H9 (cell line): ENCODE results near the gene RBM33. TPM values are rescaled to one million over a fixed set of nuclear protein-coding genes. Genes with fewer than 3 reads are reported as not detected.

Source experiments
- DNase-seq: peaks from one replicate; pipeline ENCODE4 v3.0.0-alpha.2; 2017
- H2AFZ ChIP-seq: one replicate; pipeline ENCODE4 v1.6.1; 2013; ENCODE audit warnings: mild to moderate bottlenecking, low read length, control low read depth, moderate library complexity
- H2AK5ac ChIP-seq: 2 replicates; pipeline ENCODE4 v1.6.1; 2013; ENCODE audit warnings: low read length, control low read depth, mixed read lengths; ENCODE audit not compliant: insufficient read length
- H2BK120ac ChIP-seq: one replicate; pipeline ENCODE4 v1.6.1; 2013; ENCODE audit warnings: low read depth, mild to moderate bottlenecking, low read length, control low read depth, inconsistent platforms; ENCODE audit not compliant: poor library complexity, severe bottlenecking
- H2BK12ac ChIP-seq: 2 replicates; pipeline ENCODE4 v1.6.1; 2013; ENCODE audit warnings: low read length, control low read depth, mixed read lengths, low read depth; ENCODE audit not compliant: insufficient read length
- H2BK15ac ChIP-seq: 2 replicates; pipeline ENCODE4 v1.6.1; 2013; ENCODE audit warnings: low read depth, low read length, control low read depth
- H2BK20ac ChIP-seq: one replicate; pipeline ENCODE4 v1.6.1; 2013; ENCODE audit warnings: low read depth, mild to moderate bottlenecking, low read length, control low read depth, inconsistent platforms; ENCODE audit not compliant: poor library complexity, severe bottlenecking
- H2BK5ac ChIP-seq: 2 replicates; pipeline ENCODE4 v1.6.1; 2013; ENCODE audit warnings: low read length, control low read depth, mixed read lengths; ENCODE audit not compliant: insufficient read length
- H3K14ac ChIP-seq: 2 replicates; pipeline ENCODE4 v1.6.1; 2013; ENCODE audit warnings: low read length, control low read depth; ENCODE audit not compliant: insufficient read depth
- H3K18ac ChIP-seq: 2 replicates; pipeline ENCODE4 v1.6.1; 2013; ENCODE audit warnings: low read depth, mild to moderate bottlenecking, mixed read lengths, low read length, control low read depth; ENCODE audit not compliant: insufficient read length
- H3K23ac ChIP-seq: 2 replicates; pipeline ENCODE4 v1.6.1; 2013; ENCODE audit warnings: low read length, control low read depth, mixed read lengths, low read depth; ENCODE audit not compliant: insufficient read length
- H3K23me2 ChIP-seq: 2 replicates; pipeline ENCODE4 v1.6.1; 2013; ENCODE audit warnings: low read depth, mild to moderate bottlenecking, mixed read lengths, low read length, control low read depth; ENCODE audit not compliant: insufficient read length, poor library complexity, severe bottlenecking
- H3K27ac ChIP-seq: 2 replicates; pipeline ENCODE4 v1.5.1; 2013; ENCODE audit warnings: low read length, control low read depth, mixed read lengths, low read depth; ENCODE audit not compliant: insufficient read length
- H3K27me3 ChIP-seq: 2 replicates; pipeline ENCODE4 v1.6.1; 2013; ENCODE audit warnings: low read length, control low read depth, inconsistent platforms; ENCODE audit not compliant: insufficient read depth
- H3K4ac ChIP-seq: 2 replicates; pipeline ENCODE4 v1.6.1; 2013; ENCODE audit warnings: low read depth, mild to moderate bottlenecking, control low read depth, inconsistent platforms, low read length, moderate library complexity
- H3K4me1 ChIP-seq: 2 replicates; pipeline ENCODE4 v1.6.1; 2013; ENCODE audit warnings: low read length, control low read depth, inconsistent platforms; ENCODE audit not compliant: insufficient read depth
- H3K4me2 ChIP-seq: 2 replicates; pipeline ENCODE4 v1.6.1; 2013; ENCODE audit warnings: low read length, control low read depth, mixed read lengths; ENCODE audit not compliant: insufficient read length, insufficient read depth
- H3K56ac ChIP-seq: 2 replicates; pipeline ENCODE4 v1.6.1; 2013; ENCODE audit warnings: low read depth, mild to moderate bottlenecking, mixed read lengths, low read length, control low read depth; ENCODE audit not compliant: insufficient read length
- H3K79me1 ChIP-seq: 2 replicates; pipeline ENCODE4 v1.6.1; 2013; ENCODE audit warnings: low read depth, mild to moderate bottlenecking, moderate library complexity, low read length, control low read depth, inconsistent platforms; ENCODE audit not compliant: insufficient read depth, poor library complexity, severe bottlenecking
- H3K79me2 ChIP-seq: 2 replicates; pipeline ENCODE4 v1.6.1; 2013; ENCODE audit warnings: low read length, control low read depth, inconsistent platforms; ENCODE audit not compliant: insufficient read depth
- H3K9ac ChIP-seq: 2 replicates; pipeline ENCODE4 v1.6.1; 2013; ENCODE audit warnings: low read length, control low read depth, mixed read lengths; ENCODE audit not compliant: insufficient read length; ENCODE audit errors: extremely low read depth
- H3K9me3 ChIP-seq: one replicate; pipeline ENCODE4 v1.6.1; 2013; ENCODE audit warnings: low read depth, low read length, inconsistent platforms; ENCODE audit not compliant: control insufficient read depth
- H3T11ph ChIP-seq: one replicate; pipeline ENCODE4 v1.6.1; 2013; ENCODE audit warnings: mild to moderate bottlenecking, low read length, control low read depth, inconsistent platforms
- H4K20me1 ChIP-seq: one replicate; pipeline ENCODE4 v1.6.1; 2013; ENCODE audit not compliant: control insufficient read depth, insufficient read length, insufficient read depth
- H4K5ac ChIP-seq: 2 replicates; pipeline ENCODE4 v1.6.1; 2013; ENCODE audit warnings: low read depth, mild to moderate bottlenecking, mixed read lengths, low read length, control low read depth; ENCODE audit not compliant: insufficient read length
- H4K8ac ChIP-seq: replicated peaks from 2 replicates; pipeline ENCODE4 v1.6.1; 2013; ENCODE audit warnings: low read length, control low read depth, mixed read lengths, low read depth; ENCODE audit not compliant: insufficient read length
- H4K91ac ChIP-seq: 2 replicates; pipeline ENCODE4 v1.6.1; 2013; ENCODE audit warnings: low read depth, mild to moderate bottlenecking, moderate library complexity, mixed read lengths, low read length, control low read depth; ENCODE audit not compliant: insufficient read length
- H3K27ac Mint-ChIP-seq, 3 experiments: 2 replicates in 2 of 3; 3 replicates in 1 of 3; pipeline ENCODE4 v1.8.0; 2020 to 2021; ENCODE audit warnings: mixed read lengths in 3 of 3, mild to moderate bottlenecking in 1 of 3, moderate library complexity in 1 of 3
- H3K27me3 Mint-ChIP-seq: 2 replicates; pipeline ENCODE4 v1.8.0; 2021; ENCODE audit warnings: low read depth, mild to moderate bottlenecking, moderate library complexity, mixed read lengths
- H3K36me3 Mint-ChIP-seq, 3 experiments: 2 replicates in 2 of 3; 3 replicates in 1 of 3; pipeline ENCODE4 v1.8.0; 2020 to 2021; ENCODE audit warnings: low read depth in 3 of 3, mixed read lengths in 3 of 3; ENCODE audit not compliant: insufficient read depth in 1 of 3
- H3K4me1 Mint-ChIP-seq, 2 experiments: 2 replicates each; pipeline ENCODE4 v1.8.0; 2020; ENCODE audit warnings: mixed read lengths in 2 of 2
- H3K4me3 Mint-ChIP-seq, 2 experiments: 2 replicates in 1 of 2; 3 replicates in 1 of 2; pipeline ENCODE4 v1.8.0; 2020 to 2021; ENCODE audit warnings: mild to moderate bottlenecking in 2 of 2, mixed read lengths in 2 of 2, moderate library complexity in 1 of 2
- H3K9me3 Mint-ChIP-seq, 2 experiments: 2 replicates in 1 of 2; 3 replicates in 1 of 2; pipeline ENCODE4 v1.8.0; 2020; ENCODE audit warnings: mild to moderate bottlenecking in 2 of 2, mixed read lengths in 2 of 2, moderate library complexity in 1 of 2
- WGBS: extraction: QIAGEN DNeasy Blood & Tissue Kit; methylation state at CpG from one replicate; pipeline ENCODE4 v1.1.7; 2013; ENCODE audit warnings: missing lambda C conversion rate, low lambda C conversion rate, mixed read lengths; ENCODE audit not compliant: insufficient read length; ENCODE audit errors: extremely low coverage; 5-methylcytosine and 5-hydroxymethylcytosine counted together
- total RNA-seq: library from RNA; stranded (reverse); gene quantifications from 2 replicates; pipeline ENCODE4 v1.2.1, GENCODE V29; 2021
- TF ChIP-seq, protein P1 (sequence below): fragments of 200-600 bp; sonication (generic); conservative IDR thresholded peaks from 3 replicates; pipeline ENCODE4 v1.8.0; 2021; ENCODE audit warnings: antibody characterized with exemption, mild to moderate bottlenecking

Gene RBM33
- total RNA-seq, 1 experiment from 2014 or later, result 71.3 TPM

DNA sequence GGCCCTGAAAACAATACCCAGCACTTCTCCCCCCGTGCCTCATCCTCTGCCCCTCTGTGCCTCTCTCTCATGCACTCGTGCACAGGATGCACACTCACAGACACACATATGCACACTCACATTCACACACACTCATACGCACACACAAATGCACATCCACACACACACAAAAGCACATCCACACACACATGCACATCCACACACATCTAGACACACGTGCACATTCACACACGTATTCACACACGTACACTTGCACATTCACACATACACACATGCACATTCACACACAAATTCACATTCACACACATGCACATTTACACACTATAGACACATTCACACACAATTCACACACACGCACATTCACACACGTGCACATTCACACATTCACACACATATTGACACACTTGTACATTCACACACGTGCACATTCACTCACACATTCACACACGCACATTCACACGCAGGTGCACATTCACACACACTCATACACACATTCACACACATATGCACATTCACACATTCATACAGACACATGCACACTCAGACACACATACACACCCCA, 148.6 kb downstream of the RBM33 start:
- Histone ChIP-seq H3K27ac (no peak overlapping the region), H3K4ac (no peak overlapping the region), H2AK5ac (no peak overlapping the region), H2BK120ac (no peak overlapping the region), H3K14ac (no peak overlapping the region), H3K18ac (no peak overlapping the region), H3K79me2 (no peaks in the 10 kb centered on the region), H3K4me1 (no peaks in the 10 kb centered on the region), H3K56ac (no peak overlapping the region), H2BK12ac (no peak overlapping the region), H3K23me2 (peaks cover 3% of the 10 kb centered on the region), H3K4me2 (no peak overlapping the region), H2BK15ac (no peak overlapping the region), H3K9ac (no peak overlapping the region), H2BK20ac (no peak overlapping the region), H2BK5ac (no peak overlapping the region), H3K27me3 (no peaks in the 10 kb centered on the region; the same call in 1 of the 2 replicates), H4K91ac (no peak overlapping the region), H3K79me1 (no peaks in the 10 kb centered on the region), H3T11ph (no peak overlapping the region), H3K9me3 (no peaks in the 10 kb centered on the region), H4K5ac (no peak overlapping the region), H4K8ac (no peak overlapping the region), H2AFZ (no peak overlapping the region), H4K20me1 (no peaks in the 10 kb centered on the region), H3K23ac (no peak overlapping the region)
- Mint-ChIP-seq H3K27ac (no peak overlapping the region), H3K36me3 (peaks cover 0 to 2% (median 0%) of the 10 kb centered on the region in 3 experiments; a peak in 1 of 7 replicates), H3K27me3 (peaks cover 39% of the 10 kb centered on the region), H3K4me1 (no peaks in the 10 kb centered on the region), H3K9me3 (peaks cover 0 to 7% of the 10 kb centered on the region in 2 experiments; a peak in 3 of 5 replicates), H3K4me3 (no peak overlapping the region)
- TF ChIP-seq, protein P1, sequence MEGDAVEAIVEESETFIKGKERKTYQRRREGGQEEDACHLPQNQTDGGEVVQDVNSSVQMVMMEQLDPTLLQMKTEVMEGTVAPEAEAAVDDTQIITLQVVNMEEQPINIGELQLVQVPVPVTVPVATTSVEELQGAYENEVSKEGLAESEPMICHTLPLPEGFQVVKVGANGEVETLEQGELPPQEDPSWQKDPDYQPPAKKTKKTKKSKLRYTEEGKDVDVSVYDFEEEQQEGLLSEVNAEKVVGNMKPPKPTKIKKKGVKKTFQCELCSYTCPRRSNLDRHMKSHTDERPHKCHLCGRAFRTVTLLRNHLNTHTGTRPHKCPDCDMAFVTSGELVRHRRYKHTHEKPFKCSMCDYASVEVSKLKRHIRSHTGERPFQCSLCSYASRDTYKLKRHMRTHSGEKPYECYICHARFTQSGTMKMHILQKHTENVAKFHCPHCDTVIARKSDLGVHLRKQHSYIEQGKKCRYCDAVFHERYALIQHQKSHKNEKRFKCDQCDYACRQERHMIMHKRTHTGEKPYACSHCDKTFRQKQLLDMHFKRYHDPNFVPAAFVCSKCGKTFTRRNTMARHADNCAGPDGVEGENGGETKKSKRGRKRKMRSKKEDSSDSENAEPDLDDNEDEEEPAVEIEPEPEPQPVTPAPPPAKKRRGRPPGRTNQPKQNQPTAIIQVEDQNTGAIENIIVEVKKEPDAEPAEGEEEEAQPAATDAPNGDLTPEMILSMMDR, result no peak
- DNase-seq, result no peak
- 100% methylated on average over 2 of the region's 11 CpGs for WGBS
